ENCODE results near the gene PKP4. TPM values are rescaled to one million over a fixed set of nuclear protein-coding genes. Genes with fewer than 3 reads are reported as not detected.

Gene PKP4
- total RNA-seq, 1 experiment from 2014 or later = 40.1 TPM

GRCh38 chr2:158463496-158464095, 6.8 kb downstream of the PKP4 start:
- no peak overlapping the region for H3K9ac ChIP-seq (ENCODE audit: low read length)
- H3K27ac ChIP-seq (ENCODE audit: low read length) = no peak overlapping the region
- no peak for DNase-seq
- intact Hi-C loops (cut with micrococcal nuclease) = loop anchor here (2.0 to 5.0 kb wide), 3 partner anchors 139 to 286 kb away; no protein-coding TSS in a partner anchor
- no peaks in the 10 kb centered on the region for H3K9me3 ChIP-seq (ENCODE audit: low read length)
- H2AFZ ChIP-seq (ENCODE audit: low read length) = no peak overlapping the region
- H3K36me3 ChIP-seq (ENCODE audit: low read depth, low read length) = peaks cover 3% of the 10 kb centered on the region; the same call in 1 of the 2 replicates
- peaks cover 89% of the 10 kb centered on the region for H3K79me2 ChIP-seq (ENCODE audit: low read length)
- no peaks in the 10 kb centered on the region for H3K27me3 ChIP-seq (ENCODE audit: low read length)
- no peak for TF ChIP-seq EZH2 (IDR thresholded peaks at IDR 0.05; ENCODE audit: low read length, unreplicated experiment)
- TF ChIP-seq, protein P1, sequence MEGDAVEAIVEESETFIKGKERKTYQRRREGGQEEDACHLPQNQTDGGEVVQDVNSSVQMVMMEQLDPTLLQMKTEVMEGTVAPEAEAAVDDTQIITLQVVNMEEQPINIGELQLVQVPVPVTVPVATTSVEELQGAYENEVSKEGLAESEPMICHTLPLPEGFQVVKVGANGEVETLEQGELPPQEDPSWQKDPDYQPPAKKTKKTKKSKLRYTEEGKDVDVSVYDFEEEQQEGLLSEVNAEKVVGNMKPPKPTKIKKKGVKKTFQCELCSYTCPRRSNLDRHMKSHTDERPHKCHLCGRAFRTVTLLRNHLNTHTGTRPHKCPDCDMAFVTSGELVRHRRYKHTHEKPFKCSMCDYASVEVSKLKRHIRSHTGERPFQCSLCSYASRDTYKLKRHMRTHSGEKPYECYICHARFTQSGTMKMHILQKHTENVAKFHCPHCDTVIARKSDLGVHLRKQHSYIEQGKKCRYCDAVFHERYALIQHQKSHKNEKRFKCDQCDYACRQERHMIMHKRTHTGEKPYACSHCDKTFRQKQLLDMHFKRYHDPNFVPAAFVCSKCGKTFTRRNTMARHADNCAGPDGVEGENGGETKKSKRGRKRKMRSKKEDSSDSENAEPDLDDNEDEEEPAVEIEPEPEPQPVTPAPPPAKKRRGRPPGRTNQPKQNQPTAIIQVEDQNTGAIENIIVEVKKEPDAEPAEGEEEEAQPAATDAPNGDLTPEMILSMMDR (conservative IDR thresholded peaks at IDR 0.05; ENCODE audit: low read depth, low read length) = no peak
- no peak for TF ChIP-seq EZH2phosphoT487 (IDR thresholded peaks at IDR 0.05; ENCODE audit: borderline replicate concordance, low read length)
- no peaks in the 10 kb centered on the region for H3F3A ChIP-seq (ENCODE audit: low read length, unreplicated experiment)
- H3K4me1 ChIP-seq (ENCODE audit: insufficient read depth, low read length) = peaks cover 27% of the 10 kb centered on the region
- ChIA-PET CTCF (no interaction called here), POLR2A (ENCODE audit: unreplicated experiment) (no interaction called here)
- no TSS peak for BruUV-seq (replicated peaks)
- no peak for ATAC-seq
- H3K4me2 ChIP-seq (ENCODE audit: low read length) = no peak overlapping the region
- H3K4me3 ChIP-seq (ENCODE audit: low read length) = no peak overlapping the region
- H4K20me1 ChIP-seq (ENCODE audit: low read length) = peaks cover 38% of the 10 kb centered on the region
- no peaks in the 10 kb centered on the region for H3K9me2 ChIP-seq (replicated peaks; ENCODE audit: low read length)

GRCh38 chr2:158464426-158465281, 7.9 kb downstream of the PKP4 start:
- no peak for TF ChIP-seq EZH2phosphoT487 (IDR thresholded peaks at IDR 0.05; ENCODE audit: borderline replicate concordance, low read length)
- TF ChIP-seq, protein P1 (conservative IDR thresholded peaks at IDR 0.05; ENCODE audit: low read depth, low read length) = peak; percentile 78
- ATAC-seq = peak; percentile 49; the same call in 1 of the 2 replicates
- Histone ChIP-seq H3K9me3 (ENCODE audit: low read length) (no peaks in the 10 kb centered on the region), H3K27ac (ENCODE audit: low read length) (no peak overlapping the region), H3K79me2 (ENCODE audit: low read length) (peaks cover 78% of the 10 kb centered on the region), H2AFZ (ENCODE audit: low read length) (no peak overlapping the region), H3K4me1 (ENCODE audit: insufficient read depth, low read length) (peaks cover 17% of the 10 kb centered on the region), H3K4me3 (ENCODE audit: low read length) (no peak overlapping the region), H3K27me3 (ENCODE audit: low read length) (no peaks in the 10 kb centered on the region), H3K4me2 (ENCODE audit: low read length) (no peak overlapping the region), H4K20me1 (ENCODE audit: low read length) (peaks cover 27% of the 10 kb centered on the region), H3K36me3 (ENCODE audit: low read depth, low read length) (peaks cover 6% of the 10 kb centered on the region), H3K9ac (ENCODE audit: low read length) (no peak overlapping the region), H3K9me2 (replicated peaks; ENCODE audit: low read length) (no peaks in the 10 kb centered on the region), H3F3A (ENCODE audit: low read length, unreplicated experiment) (no peaks in the 10 kb centered on the region)
- ChIA-PET CTCF (no interaction called here), POLR2A (ENCODE audit: unreplicated experiment) (no interaction called here)
- DNase-seq = peak; percentile 39
- no TSS peak for BruUV-seq (replicated peaks)
- intact Hi-C loops (cut with micrococcal nuclease) = loop anchor here (2.0 to 5.0 kb wide), 3 partner anchors 138 to 287 kb away; no protein-coding TSS in a partner anchor
